ENCODE results near the gene LHX4.

GRCh38 chr1:180230416-180230790, 339 bp downstream of the LHX4 start:
- TF ChIP-seq EZH2phosphoT487 (IDR thresholded peaks at IDR 0.05; ENCODE audit: insufficient read depth, low read depth) (0 out of 2 replicates have a peak, but pooled peaks have one; percentile 53), EZH2 (IDR thresholded peaks at IDR 0.05; ENCODE audit: insufficient read depth, poor library complexity, severe bottlenecking) (peak; percentile 89)
